GM23338 (cell line): Measurements from ENCODE around the gene PRKD1. TPM values are rescaled to one million over a fixed set of nuclear protein-coding genes. Genes with fewer than 3 reads are reported as not detected.

Experiments used
- ATAC-seq: fragments of 200-7000 bp; cut with Tn5 transposase; 3 replicates; pipeline ENCODE4 v1.9.1; 2020
- DNase-seq: peaks from one replicate; pipeline ENCODE4 v3.0.0-alpha.2; 2015; ENCODE audit warnings: low spot score
- H2AFZ ChIP-seq: fragments of 200-600 bp; sonication (generic); 2 replicates; pipeline ENCODE4 v1.8.0; 2016; ENCODE audit warnings: antibody characterized with exemption, mild to moderate bottlenecking, moderate library complexity
- H3F3A ChIP-seq: fragments of 200-600 bp; sonication (generic); replicated peaks from 2 replicates; pipeline ENCODE4 v1.8.0; 2017; ENCODE audit warnings: antibody characterized with exemption, mixed run types, low read depth
- H3K27ac ChIP-seq: fragments of 200-600 bp; sonication (generic); 2 replicates; pipeline ENCODE4 v1.6.1; 2016; ENCODE audit warnings: low read depth
- H3K27me3 ChIP-seq: fragments of 200-600 bp; sonication (generic); 2 replicates; pipeline ENCODE4 v1.8.0; 2016; ENCODE audit warnings: mild to moderate bottlenecking, mixed run types, moderate library complexity; ENCODE audit not compliant: insufficient read depth
- H3K36me3 ChIP-seq: fragments of 200-600 bp; sonication (generic); 2 replicates; pipeline ENCODE4 v1.8.0; 2016; ENCODE audit warnings: mild to moderate bottlenecking; ENCODE audit not compliant: insufficient read depth
- H3K4me1 ChIP-seq: fragments of 200-600 bp; sonication (generic); 2 replicates; pipeline ENCODE4 v1.8.0; 2016; ENCODE audit warnings: mild to moderate bottlenecking, moderate library complexity; ENCODE audit not compliant: insufficient read depth
- H3K4me2 ChIP-seq: fragments of 200-600 bp; sonication (generic); 2 replicates; pipeline ENCODE4 v1.7.1; 2017; ENCODE audit warnings: mixed run types
- H3K4me3 ChIP-seq: fragments of 200-600 bp; sonication (generic); 2 replicates; pipeline ENCODE4 v1.6.1; 2016; ENCODE audit warnings: mixed run types
- H3K79me2 ChIP-seq: fragments of 200-600 bp; sonication (generic); replicated peaks from 2 replicates; pipeline ENCODE4 v1.8.0; 2017; ENCODE audit warnings: mild to moderate bottlenecking; ENCODE audit not compliant: insufficient read depth
- H3K9me2 ChIP-seq: fragments of 200-600 bp; sonication (generic); 2 replicates; pipeline ENCODE4 v1.8.0; 2017; ENCODE audit not compliant: insufficient read depth
- H4K20me1 ChIP-seq: fragments of 200-600 bp; sonication (generic); replicated peaks from 2 replicates; pipeline ENCODE4 v1.8.0; 2017; ENCODE audit warnings: mild to moderate bottlenecking; ENCODE audit not compliant: insufficient read depth
- H3K27ac Mint-ChIP-seq: 2 replicates; pipeline ENCODE4 v1.8.0; 2020; ENCODE audit warnings: inconsistent platforms, mild to moderate bottlenecking, moderate library complexity, mixed read lengths
- H3K27me3 Mint-ChIP-seq: 3 replicates; pipeline ENCODE4 v1.8.0; 2022; ENCODE audit warnings: low read depth, mild to moderate bottlenecking, moderate library complexity, mixed read lengths, inconsistent platforms; ENCODE audit not compliant: insufficient read depth, poor library complexity
- H3K36me3 Mint-ChIP-seq: 3 replicates; pipeline ENCODE4 v1.8.0; 2021; ENCODE audit warnings: low read depth, mild to moderate bottlenecking, inconsistent platforms, moderate library complexity, mixed read lengths
- H3K4me1 Mint-ChIP-seq: 3 replicates; pipeline ENCODE4 v1.8.0; 2020; ENCODE audit warnings: mild to moderate bottlenecking, inconsistent platforms, mixed read lengths
- H3K4me3 Mint-ChIP-seq: 3 replicates; pipeline ENCODE4 v1.8.0; 2021; ENCODE audit warnings: moderate library complexity, mild to moderate bottlenecking, inconsistent platforms, mixed read lengths
- H3K9me3 Mint-ChIP-seq: 3 replicates; pipeline ENCODE4 v1.8.0; 2020; ENCODE audit warnings: moderate library complexity, mild to moderate bottlenecking, inconsistent platforms, mixed read lengths
- CREB1 ChIP-seq: fragments of 250-450 bp; sonication (Bioruptor Pico); IDR thresholded peaks from 2 replicates; pipeline ENCODE4 v1.5.0; 2020; ENCODE audit warnings: low read depth, mild to moderate bottlenecking, moderate library complexity
- CTCF ChIP-seq, 2 experiments: fragments of 200-600 bp in 1 of 2; sonication (generic) in 1 of 2; conservative IDR thresholded peaks; 2 replicates each; pipeline versions ENCODE4 v1.5.1 to v1.6.1; 2016 to 2017; ENCODE audit warnings: antibody characterized with exemption in 2 of 2, low read depth in 2 of 2, mild to moderate bottlenecking in 2 of 2, moderate library complexity in 1 of 2
- ETS1 ChIP-seq: IDR thresholded peaks from 2 replicates; pipeline ENCODE4 v1.6.1; 2016; ENCODE audit warnings: antibody characterized with exemption
- EZH2 ChIP-seq: fragments of 200-600 bp; sonication (generic); IDR thresholded peaks from one replicate; pipeline ENCODE4 v1.8.0; 2017; ENCODE audit warnings: antibody characterized with exemption, mild to moderate bottlenecking, low read depth; ENCODE audit not compliant: unreplicated experiment
- EZH2phosphoT487 ChIP-seq: fragments of 200-600 bp; sonication (generic); IDR thresholded peaks from one replicate; pipeline ENCODE4 v1.8.1; 2018; ENCODE audit warnings: antibody characterized with exemption; ENCODE audit not compliant: unreplicated experiment
- JUNB ChIP-seq: IDR thresholded peaks from one replicate; pipeline ENCODE4 v1.6.1; 2016; ENCODE audit warnings: antibody characterized with exemption; ENCODE audit not compliant: unreplicated experiment
- NANOG ChIP-seq: IDR thresholded peaks from 2 replicates; pipeline ENCODE4 v1.6.1; 2016; ENCODE audit warnings: antibody characterized with exemption, borderline replicate concordance
- POLR2AphosphoS5 ChIP-seq: IDR thresholded peaks from 2 replicates; pipeline ENCODE4 v1.6.1; 2016; ENCODE audit warnings: antibody characterized with exemption, low read depth
- REST ChIP-seq: IDR thresholded peaks from one replicate; pipeline ENCODE4 v1.6.1; 2018; ENCODE audit warnings: antibody characterized with exemption; ENCODE audit not compliant: unreplicated experiment
- STAT1 ChIP-seq: IDR thresholded peaks from one replicate; pipeline ENCODE4 v1.6.1; 2016; ENCODE audit warnings: antibody characterized with exemption; ENCODE audit not compliant: unreplicated experiment
- ZNF114 ChIP-seq: fragments of 250-450 bp; sonication (Bioruptor Pico); IDR thresholded peaks from 2 replicates; pipeline ENCODE4 v1.5.0; 2020; ENCODE audit warnings: mild to moderate bottlenecking, moderate library complexity
- ZNF331 ChIP-seq: fragments of 250-450 bp; sonication (Bioruptor Pico); IDR thresholded peaks from 2 replicates; pipeline ENCODE4 v1.5.0; 2020; ENCODE audit warnings: low read depth, mild to moderate bottlenecking, moderate library complexity
- ZNF462 ChIP-seq: fragments of 250-450 bp; sonication (Bioruptor Pico); IDR thresholded peaks from 2 replicates; pipeline ENCODE4 v1.5.0; 2020; ENCODE audit warnings: mild to moderate bottlenecking, moderate library complexity
- polyA plus RNA-seq: library from polyadenylated mRNA; unstranded; fragments of >200 nt; fragmentation: Nextera tagmentation; extraction: Ambion mirVana; gene quantifications from 2 replicates; pipeline ENCODE4 v1.2.1, GENCODE V29; 2016
- total RNA-seq: library from RNA; depleted of rRNA; stranded (reverse); fragments of >200 nt; shearing (Covaris generic); gene quantifications from 2 replicates; pipeline ENCODE4 v1.2.3, GENCODE V29; 2014

The PRKD1 gene
- total and polyA plus RNA-seq, 2 experiments from 2014 or later: 3.1 to 9.7 TPM

GRCh38 chr14:29576927-29577326 is 350.7 kb downstream of the PRKD1 start:
- Histone ChIP-seq H3K4me2 (no peak overlapping the region), H4K20me1 (no peaks in the 10 kb centered on the region), H3K27ac (no peak overlapping the region), H2AFZ (no peak overlapping the region), H3K36me3 (no peaks in the 10 kb centered on the region), H3K79me2 (no peaks in the 10 kb centered on the region), H3K4me3 (no peak overlapping the region), H3K27me3 (no peaks in the 10 kb centered on the region), H3K4me1 (no peaks in the 10 kb centered on the region; the same call in 1 of the 2 replicates), H3K9me2 (no peaks in the 10 kb centered on the region), H3F3A (no peaks in the 10 kb centered on the region)
- Mint-ChIP-seq H3K27me3 (no peaks in the 10 kb centered on the region), H3K9me3 (no peaks in the 10 kb centered on the region; the same call in 2 of the 3 replicates), H3K4me1 (peaks cover 8% of the 10 kb centered on the region), H3K27ac (no peak overlapping the region), H3K4me3 (no peak overlapping the region), H3K36me3 (no peaks in the 10 kb centered on the region)
- ATAC-seq (no peak), DNase-seq (no peak)
- TF ChIP-seq CTCF (conservative IDR thresholded peaks at IDR 0.05; ENCODE audit: low read depth in 2 of 2): no peak
- no peak for TF ChIP-seq NANOG
- no peak for TF ChIP-seq EZH2phosphoT487
- no peak for TF ChIP-seq POLR2AphosphoS5
- no peak for TF ChIP-seq EZH2
- no peak for TF ChIP-seq JUNB
- no peak for TF ChIP-seq ZNF114 (CRISPR knock-in tag)
- no peak for TF ChIP-seq ZNF462 (CRISPR knock-in tag)
- no peak for TF ChIP-seq CREB1 (CRISPR knock-in tag)
- TF ChIP-seq REST: no peak
- no peak for TF ChIP-seq ETS1
- no peak for TF ChIP-seq ZNF331 (CRISPR knock-in tag)
- TF ChIP-seq STAT1: no peak
